ENCODE measurements around the gene LURAP1L.
"Not testable (repeated sequence)": the region's sequence is repeated elsewhere in the genome, so short reads cannot be mapped to it uniquely, and the experiment has no call there.

The LURAP1L gene

DNA sequence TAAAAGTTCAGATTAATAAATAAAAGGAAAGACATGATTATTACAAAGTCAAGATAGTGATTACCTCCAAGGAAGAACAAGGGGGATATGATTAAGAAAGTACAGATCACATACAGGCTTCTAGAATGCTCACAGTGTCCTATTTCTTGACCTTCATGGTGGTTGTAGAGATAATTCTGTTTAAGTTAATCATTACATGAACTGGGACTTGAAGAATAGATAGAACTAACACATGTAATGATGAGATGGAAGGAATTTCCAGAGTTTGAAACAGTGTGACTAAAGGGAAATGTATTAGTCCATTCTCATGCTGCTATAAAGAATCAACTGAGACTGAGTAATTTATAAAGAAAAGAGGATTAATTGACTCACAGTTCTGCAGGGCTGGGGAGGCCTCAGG is 72.7 kb downstream of the LURAP1L start:
- Mint-ChIP-seq H3K9me3 (peaks cover 5 to 7% of the 10 kb centered on the region in 2 donors), H3K4me3 (no peak overlapping the region), H3K27me3 (no peaks in the 10 kb centered on the region), H3K27ac (no peak overlapping the region), H3K36me3 (no peaks in the 10 kb centered on the region), H3K4me1 (no peaks in the 10 kb centered on the region)
- ATAC-seq (replicated peaks): no peak
- no peak for DNase-seq

DNA sequence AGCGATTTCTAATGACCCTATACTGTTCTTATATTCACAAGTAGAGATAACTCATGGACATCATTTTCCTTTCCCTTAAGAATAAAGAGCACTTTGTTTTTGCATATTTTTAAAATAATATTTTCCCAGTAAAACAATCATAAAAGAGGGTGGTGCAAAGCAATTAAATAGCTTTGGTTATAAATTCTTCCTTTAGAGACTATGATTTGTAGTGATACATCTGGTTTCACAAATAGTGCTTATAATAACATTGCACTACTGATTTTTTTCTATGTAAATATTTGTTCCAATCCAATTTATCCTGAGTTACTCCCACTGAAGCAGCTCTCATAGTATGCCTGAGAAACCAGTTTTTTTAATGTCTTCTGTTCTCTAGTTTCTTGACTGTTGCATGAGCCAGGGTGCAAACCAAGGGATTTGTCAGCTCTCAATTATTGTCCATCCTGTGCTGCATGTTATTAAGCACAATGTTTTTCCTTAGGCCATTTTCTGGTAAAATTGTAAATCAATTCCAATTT is 74.7 kb downstream of the LURAP1L start:
- no peaks in the 10 kb centered on the region for H3K36me3 Mint-ChIP-seq
- no peak overlapping the region for H3K27ac Mint-ChIP-seq
- no peak overlapping the region for H3K4me3 Mint-ChIP-seq
- H3K9me3 Mint-ChIP-seq: peaks cover 3 to 7% of the 10 kb centered on the region in 2 donors
- ATAC-seq (replicated peaks): no peak
- DNase-seq: no peak
- no peaks in the 10 kb centered on the region for H3K27me3 Mint-ChIP-seq
- H3K4me1 Mint-ChIP-seq: no peaks in the 10 kb centered on the region

DNA sequence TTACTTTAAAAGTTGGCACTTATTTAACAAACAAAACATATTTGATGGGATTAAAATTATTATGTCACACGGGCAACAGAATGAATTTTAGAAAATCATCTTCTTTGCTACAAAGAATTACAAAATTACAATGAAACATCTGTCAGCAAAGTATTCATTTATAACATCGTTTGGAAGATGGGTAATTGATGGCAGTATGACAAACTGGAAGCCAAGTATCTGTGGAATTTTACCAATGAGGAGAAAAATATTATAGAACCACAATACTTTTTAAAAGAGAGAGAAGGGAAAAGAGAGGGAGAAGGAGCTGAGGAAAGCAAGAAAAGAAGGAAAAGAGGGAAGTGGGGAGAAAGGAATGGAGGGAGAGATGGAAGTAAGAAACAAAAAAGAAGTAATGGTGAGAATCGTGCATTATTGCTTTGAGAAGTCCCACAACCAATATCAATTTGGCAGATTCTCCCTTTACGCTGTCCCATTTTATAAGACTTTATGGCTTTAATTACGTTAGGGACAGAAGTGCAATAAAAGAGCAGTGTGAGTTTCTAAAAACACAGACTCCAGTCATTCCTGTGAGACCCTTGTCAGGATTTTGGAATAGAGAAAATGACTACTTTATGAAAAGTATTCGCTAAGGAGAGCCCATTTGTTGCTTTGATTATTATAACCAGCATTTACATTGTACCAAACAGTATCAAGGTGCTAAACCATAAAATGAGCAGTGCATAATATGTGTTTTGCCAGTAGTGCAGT is 76.7 kb downstream of the LURAP1L start:
- Mint-ChIP-seq H3K36me3 (no peaks in the 10 kb centered on the region), H3K27ac (no peak overlapping the region), H3K4me1 (no peaks in the 10 kb centered on the region), H3K9me3 (peaks cover 3 to 7% of the 10 kb centered on the region in 2 donors), H3K27me3 (no peaks in the 10 kb centered on the region), H3K4me3 (no peak overlapping the region)
- no peak for ATAC-seq (replicated peaks)
- DNase-seq: no peak

DNA sequence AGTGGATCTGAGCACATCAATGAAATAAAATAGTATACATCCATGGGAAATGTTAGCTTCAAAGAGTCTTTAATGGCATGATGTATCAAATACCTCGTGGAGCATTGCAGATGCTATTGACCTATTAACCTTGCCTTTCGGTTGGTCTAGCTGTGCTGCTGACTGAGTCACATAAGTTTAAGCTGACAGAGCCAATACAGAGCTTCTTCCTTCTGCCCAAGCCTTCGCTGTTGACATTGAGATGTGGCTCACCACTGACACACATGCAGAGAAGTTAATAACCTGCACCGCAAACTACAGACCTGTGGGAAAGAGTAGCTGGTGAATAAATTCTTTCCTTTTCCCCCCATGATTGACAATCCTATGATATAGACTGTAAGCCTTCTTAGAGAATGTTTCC is 78.2 kb downstream of the LURAP1L start:
- Mint-ChIP-seq H3K4me3 (no peak overlapping the region), H3K27ac (no peak overlapping the region), H3K27me3 (no peaks in the 10 kb centered on the region), H3K36me3 (no peaks in the 10 kb centered on the region), H3K9me3 (peaks cover 5 to 7% of the 10 kb centered on the region in 2 donors), H3K4me1 (no peaks in the 10 kb centered on the region)
- DNase-seq (no peak), ATAC-seq (replicated peaks) (no peak)

DNA sequence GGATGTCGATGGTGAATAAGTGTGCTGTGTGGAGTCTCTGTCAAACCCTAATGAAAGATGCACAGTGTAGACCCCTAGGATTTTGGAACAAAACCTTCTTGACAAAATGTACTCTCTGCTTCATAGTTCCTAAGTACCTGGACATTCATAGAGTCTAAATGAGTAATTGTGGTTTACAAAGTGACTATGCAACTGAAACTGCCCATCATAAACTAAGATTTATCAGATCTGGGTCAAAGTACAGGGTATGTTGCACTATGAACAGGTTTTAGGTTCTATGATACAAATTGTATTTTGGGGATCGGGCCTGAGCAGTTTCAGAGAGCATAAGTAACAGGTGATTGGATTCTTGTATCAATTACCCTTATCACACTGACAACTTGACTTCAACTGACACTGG is 79.4 kb downstream of the LURAP1L start:
- ATAC-seq (replicated peaks) (no peak), DNase-seq (no peak)
- Mint-ChIP-seq H3K4me3 (no peak overlapping the region), H3K4me1 (no peaks in the 10 kb centered on the region), H3K9me3 (peaks cover 0 to 5% of the 10 kb centered on the region in 2 donors), H3K27ac (no peak overlapping the region), H3K36me3 (no peaks in the 10 kb centered on the region), H3K27me3 (no peaks in the 10 kb centered on the region)

DNA sequence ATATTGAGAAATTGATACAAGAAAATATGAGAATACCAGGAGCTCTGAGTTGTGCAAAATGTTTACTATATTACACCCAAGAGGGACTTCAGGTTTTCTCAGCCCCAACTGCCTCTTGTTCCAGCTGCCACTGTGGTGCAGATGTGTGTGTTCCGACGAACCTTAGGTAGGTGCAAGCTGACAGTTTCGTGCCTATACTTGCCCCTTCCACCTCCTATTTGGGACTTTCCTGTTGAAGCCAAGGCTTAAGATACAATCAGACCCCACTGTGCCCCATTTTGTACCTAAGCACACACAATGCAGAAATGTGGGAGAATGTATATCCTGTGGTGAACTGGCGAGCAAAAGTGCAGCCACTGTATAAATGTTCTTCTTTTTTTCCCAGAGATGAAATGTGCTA is 80.2 kb downstream of the LURAP1L start:
- no peak for ATAC-seq (replicated peaks)
- DNase-seq: no peak
- no peaks in the 10 kb centered on the region for H3K27me3 Mint-ChIP-seq
- no peaks in the 10 kb centered on the region for H3K4me1 Mint-ChIP-seq
- no peak overlapping the region for H3K27ac Mint-ChIP-seq
- no peak overlapping the region for H3K4me3 Mint-ChIP-seq
- H3K36me3 Mint-ChIP-seq: no peaks in the 10 kb centered on the region
- H3K9me3 Mint-ChIP-seq: peaks cover 0 to 5% of the 10 kb centered on the region in 2 donors

DNA sequence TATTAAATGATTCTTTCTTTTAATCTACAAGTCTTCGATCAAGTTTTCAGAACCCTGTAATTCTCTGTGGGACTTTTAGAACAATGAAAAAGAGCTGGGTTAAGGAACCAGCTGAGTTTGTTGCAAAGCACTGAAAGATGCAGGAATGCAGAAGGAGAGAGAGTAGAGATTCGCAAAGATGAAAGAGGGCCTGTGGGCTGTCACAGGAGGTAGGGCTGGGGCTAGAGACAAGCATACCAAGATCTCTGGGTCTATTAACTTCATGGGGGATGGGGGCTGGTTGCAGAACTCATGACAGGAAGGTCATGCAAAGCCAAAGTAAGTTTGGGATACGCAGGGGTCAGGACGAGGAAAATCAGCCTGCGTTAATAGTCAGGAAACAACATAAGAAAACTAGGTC is 81.8 kb downstream of the LURAP1L start:
- H3K27me3 Mint-ChIP-seq: no peaks in the 10 kb centered on the region
- peaks cover 0 to 3% of the 10 kb centered on the region in 2 donors for H3K9me3 Mint-ChIP-seq
- H3K27ac Mint-ChIP-seq: no peak overlapping the region
- H3K4me3 Mint-ChIP-seq: no peak overlapping the region
- H3K4me1 Mint-ChIP-seq: no peaks in the 10 kb centered on the region
- ATAC-seq (replicated peaks) (no peak), DNase-seq (no peak)
- no peaks in the 10 kb centered on the region for H3K36me3 Mint-ChIP-seq

DNA sequence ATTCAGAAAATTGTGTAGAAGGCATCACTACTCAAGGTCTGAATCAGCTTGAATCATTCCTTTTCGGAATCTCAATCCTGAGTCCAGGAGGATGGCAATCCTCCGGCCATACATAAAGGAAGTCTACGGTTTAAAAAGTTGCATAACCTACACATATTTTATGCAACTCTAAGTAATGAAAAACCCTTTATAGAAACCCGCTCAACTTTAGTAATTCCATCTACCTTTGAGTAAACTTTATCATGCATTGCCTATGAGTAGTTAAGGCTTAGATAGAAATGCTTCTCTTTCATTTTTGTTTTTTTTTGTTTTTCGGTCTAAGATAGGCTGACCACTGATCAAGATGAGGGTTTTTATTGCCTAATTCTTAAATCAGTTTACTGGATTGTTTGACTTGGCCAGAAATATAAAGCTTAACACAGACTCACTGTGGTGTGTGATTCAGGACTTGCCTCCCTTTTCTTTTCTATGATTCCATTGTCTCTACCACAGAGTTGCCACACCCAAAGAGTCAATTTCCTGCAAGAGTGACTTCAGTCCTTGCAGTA is 85.0 kb downstream of the LURAP1L start:
- Mint-ChIP-seq H3K4me1 (no peaks in the 10 kb centered on the region), H3K27me3 (no peaks in the 10 kb centered on the region), H3K36me3 (no peaks in the 10 kb centered on the region), H3K4me3 (no peak overlapping the region), H3K9me3 (peaks cover 0 to 1% of the 10 kb centered on the region in 2 donors), H3K27ac (no peak overlapping the region)
- DNase-seq (no peak), ATAC-seq (replicated peaks) (no peak)

DNA sequence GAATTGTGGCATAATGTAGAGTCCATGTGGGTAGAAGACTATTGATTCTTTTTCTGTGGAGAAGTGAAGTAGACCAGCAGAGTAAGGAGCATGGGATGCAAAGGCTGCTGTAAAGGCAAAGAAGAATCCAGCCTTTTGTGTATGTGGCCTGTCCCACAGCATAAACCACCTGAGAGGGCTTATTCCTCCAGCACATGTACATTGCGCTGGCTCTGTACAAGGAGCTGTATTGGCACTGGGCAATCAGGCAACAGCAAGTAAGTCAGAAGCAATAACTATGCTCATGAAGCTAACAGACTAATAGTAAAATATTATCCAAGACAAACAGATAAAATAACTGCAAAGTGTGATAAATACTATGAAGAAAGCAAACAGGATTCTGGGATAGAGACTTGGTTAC is 86.2 kb downstream of the LURAP1L start:
- no peak for DNase-seq
- Mint-ChIP-seq H3K36me3 (no peaks in the 10 kb centered on the region), H3K9me3 (peaks cover 0 to 1% of the 10 kb centered on the region in 2 donors), H3K27me3 (no peaks in the 10 kb centered on the region), H3K4me3 (no peak overlapping the region), H3K4me1 (no peaks in the 10 kb centered on the region), H3K27ac (no peak overlapping the region)
- no peak for ATAC-seq (replicated peaks)

DNA sequence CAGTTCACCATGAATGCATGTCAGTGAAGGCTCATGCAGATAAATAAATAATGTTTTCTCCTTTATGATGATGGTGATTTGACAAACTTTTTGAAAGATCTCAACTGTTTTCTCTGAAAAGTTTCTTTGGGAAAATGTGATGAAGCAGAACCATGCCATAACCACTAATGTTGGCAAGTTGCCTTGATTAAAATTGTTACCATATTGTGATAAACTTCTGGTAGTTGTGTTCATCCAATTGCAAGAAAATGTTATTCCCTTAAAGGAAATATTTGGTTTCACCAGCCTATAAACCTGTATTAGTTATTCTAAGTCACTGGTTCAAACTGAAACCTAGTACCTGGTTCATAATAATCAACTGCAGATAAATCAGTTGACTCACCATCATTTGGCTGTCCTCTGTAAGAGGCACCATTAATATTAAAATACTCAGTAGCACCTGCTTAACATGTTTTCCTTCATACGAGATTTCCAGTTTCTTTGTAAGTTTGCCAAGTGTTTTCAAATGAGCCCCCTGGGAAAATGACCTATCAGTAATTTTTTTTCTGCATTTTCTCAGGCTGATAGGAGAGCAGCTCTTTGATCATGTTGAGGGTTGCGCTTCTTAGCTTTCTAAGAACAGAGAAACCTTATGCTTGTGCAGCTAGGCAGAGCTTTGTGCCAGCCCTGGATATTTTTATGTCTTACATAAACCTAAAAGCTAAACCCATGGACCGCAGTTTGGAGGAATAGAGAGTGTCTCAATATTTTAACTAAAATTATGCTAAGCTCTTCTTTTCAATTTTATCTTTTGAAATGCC is 88.0 kb downstream of the LURAP1L start:
- no peaks in the 10 kb centered on the region for H3K27me3 Mint-ChIP-seq
- H3K4me1 Mint-ChIP-seq: no peaks in the 10 kb centered on the region
- peaks cover 2% of the 10 kb centered on the region in 2 donors for H3K9me3 Mint-ChIP-seq
- no peak overlapping the region for H3K27ac Mint-ChIP-seq
- no peak overlapping the region for H3K4me3 Mint-ChIP-seq
- no peak for ATAC-seq (replicated peaks)
- H3K36me3 Mint-ChIP-seq: no peaks in the 10 kb centered on the region
- DNase-seq: no peak

DNA sequence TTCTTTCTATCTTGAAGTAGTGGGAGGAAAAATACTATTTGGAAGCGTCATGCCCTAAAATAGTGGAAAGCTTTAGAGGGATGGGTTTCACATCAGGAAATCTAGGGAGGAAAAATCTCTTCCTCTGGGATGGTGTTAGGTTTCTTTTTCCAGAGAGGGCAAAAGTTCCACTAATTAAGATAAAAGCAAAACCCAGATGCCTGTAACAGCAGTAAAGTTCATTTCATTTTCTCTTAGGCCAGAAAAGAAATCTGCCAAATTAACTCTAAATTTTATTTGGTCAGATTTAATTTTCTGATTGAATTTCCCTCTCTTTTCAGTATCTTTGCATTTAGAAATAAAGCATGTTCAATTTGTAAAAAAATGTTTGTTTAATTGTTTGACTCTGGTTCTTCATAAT is 88.8 kb downstream of the LURAP1L start:
- Mint-ChIP-seq H3K27me3 (no peaks in the 10 kb centered on the region), H3K36me3 (no peaks in the 10 kb centered on the region), H3K4me1 (no peaks in the 10 kb centered on the region), H3K27ac (no peak overlapping the region), H3K4me3 (no peak overlapping the region), H3K9me3 (peaks cover 5 to 8% of the 10 kb centered on the region in 2 donors)
- ATAC-seq (replicated peaks) (no peak), DNase-seq (no peak)

DNA sequence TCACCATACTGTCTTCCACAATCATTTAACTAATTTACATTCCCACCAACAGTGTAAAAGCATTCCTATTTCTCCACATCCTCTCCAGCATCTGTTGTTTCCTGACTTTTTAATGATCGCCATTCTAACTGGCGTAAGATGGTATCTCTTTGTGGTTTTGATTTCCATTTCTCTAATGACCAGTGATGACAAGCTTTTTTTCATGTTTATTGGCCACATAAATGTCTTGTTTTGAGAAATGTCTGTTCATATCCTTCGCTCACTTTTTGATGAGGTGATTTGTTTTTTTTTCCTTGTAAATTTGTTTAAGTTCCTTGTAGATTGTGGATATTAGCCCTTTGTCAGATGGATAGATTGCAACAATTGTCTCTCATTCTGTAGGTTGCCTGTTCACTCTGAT is 90.6 kb downstream of the LURAP1L start:
- H3K9me3 Mint-ChIP-seq; H3K27me3 Mint-ChIP-seq; H3K4me3 Mint-ChIP-seq; H3K27ac Mint-ChIP-seq; H3K4me1 Mint-ChIP-seq; ATAC-seq (replicated peaks); H3K36me3 Mint-ChIP-seq; DNase-seq: not testable (repeated sequence)
